GM12874 (cell line): ENCODE results near the gene CGN.

ENCODE experiments used
- TF ChIP-seq, protein P1 (sequence below): IDR thresholded peaks from 2 replicates; pipeline ENCODE4 v1.5.1; 2011; ENCODE audit warnings: low read depth, mild to moderate bottlenecking, control low read depth, low read length, moderate library complexity; ENCODE audit not compliant: insufficient read depth

The CGN gene

DNA sequence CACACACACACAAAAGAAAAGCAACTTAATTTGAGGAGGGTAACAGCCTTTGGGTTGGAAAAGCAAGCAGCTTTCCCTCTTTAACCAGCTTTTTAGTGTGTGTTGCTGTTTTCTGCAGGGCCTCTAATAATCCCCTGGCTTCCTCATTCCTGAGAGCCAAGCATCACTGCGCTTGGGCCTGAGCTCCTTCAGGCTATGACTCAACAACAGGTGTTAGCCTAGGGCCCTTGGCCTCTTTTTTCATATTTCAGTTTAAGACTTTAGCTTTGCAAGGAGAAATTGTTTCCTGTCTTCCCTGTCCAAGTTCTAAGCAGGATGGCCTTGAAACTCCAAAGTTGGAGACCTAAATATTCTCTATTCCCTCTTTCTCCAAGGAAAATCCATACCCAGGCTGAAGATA, 74.4 kb downstream of the CGN start:
- TF ChIP-seq, protein P1, sequence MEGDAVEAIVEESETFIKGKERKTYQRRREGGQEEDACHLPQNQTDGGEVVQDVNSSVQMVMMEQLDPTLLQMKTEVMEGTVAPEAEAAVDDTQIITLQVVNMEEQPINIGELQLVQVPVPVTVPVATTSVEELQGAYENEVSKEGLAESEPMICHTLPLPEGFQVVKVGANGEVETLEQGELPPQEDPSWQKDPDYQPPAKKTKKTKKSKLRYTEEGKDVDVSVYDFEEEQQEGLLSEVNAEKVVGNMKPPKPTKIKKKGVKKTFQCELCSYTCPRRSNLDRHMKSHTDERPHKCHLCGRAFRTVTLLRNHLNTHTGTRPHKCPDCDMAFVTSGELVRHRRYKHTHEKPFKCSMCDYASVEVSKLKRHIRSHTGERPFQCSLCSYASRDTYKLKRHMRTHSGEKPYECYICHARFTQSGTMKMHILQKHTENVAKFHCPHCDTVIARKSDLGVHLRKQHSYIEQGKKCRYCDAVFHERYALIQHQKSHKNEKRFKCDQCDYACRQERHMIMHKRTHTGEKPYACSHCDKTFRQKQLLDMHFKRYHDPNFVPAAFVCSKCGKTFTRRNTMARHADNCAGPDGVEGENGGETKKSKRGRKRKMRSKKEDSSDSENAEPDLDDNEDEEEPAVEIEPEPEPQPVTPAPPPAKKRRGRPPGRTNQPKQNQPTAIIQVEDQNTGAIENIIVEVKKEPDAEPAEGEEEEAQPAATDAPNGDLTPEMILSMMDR = no peak
